ENCODE results near the gene PCTP.

PCTP gene

DNA sequence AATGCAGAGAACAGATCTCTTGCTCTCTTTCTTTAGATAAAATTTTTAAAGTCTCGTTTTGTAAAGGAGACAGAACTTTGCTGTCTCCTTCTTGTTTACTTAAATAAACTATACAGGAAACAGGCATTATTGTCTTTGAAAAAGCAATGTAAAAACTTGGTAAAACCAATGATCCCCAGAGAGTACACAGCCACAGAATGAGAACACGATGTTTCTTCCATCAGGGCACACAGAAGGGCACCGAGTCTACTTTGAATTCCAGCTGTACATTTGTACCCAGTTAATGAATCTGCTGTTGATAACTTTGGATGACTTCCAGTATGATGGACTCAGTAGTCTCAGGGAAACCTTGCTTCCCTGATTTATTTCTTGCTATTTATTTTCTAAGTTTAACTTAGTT, 20.0 kb upstream of the PCTP start:
- Mint-ChIP-seq H3K4me3 (no peak overlapping the region), H3K27ac (no peak overlapping the region), H3K9me3 (no peaks in the 10 kb centered on the region), H3K4me1 (ENCODE audit: low read depth in 2 of 2) (no peaks in the 10 kb centered on the region), H3K27me3 (peaks cover 34 to 55% of the 10 kb centered on the region in 2 donors), H3K36me3 (ENCODE audit: insufficient read depth) (no peaks in the 10 kb centered on the region)
- ATAC-seq (replicated peaks): no peak
- no peak for DNase-seq

DNA sequence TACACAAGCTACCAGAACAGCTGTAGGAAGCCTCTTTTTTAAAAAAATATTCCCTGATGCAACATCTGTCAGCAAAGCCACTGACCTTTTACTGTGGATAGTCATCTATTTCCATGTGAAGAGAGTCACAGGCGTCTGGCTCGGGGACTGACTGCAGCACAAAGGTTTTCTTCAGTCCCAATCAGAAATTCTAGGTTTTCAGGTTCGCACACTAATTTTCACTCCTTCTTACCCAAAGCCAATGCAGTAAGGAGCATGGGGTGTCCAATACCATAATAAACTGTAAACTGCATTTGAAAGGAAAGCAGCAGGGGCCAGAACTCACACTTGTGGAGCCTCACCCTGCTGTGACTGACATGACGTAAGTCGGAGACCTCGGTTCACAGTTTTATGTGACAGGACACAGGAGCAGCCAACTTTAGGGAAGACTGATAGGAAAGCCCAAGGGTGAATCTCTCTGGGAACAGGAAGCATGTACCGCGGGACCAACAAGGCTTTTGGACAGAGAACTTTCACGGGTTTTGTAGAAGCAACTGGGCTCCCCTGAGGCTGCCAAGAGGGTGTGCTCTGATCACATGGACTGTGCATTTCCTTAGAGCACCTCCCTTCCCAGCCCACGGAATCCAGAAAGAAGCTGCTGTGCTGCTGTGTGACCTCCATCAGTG, 19.1 kb upstream of the PCTP start:
- H3K27me3 Mint-ChIP-seq: peaks cover 37 to 46% of the 10 kb centered on the region in 2 donors
- no peaks in the 10 kb centered on the region for H3K4me1 Mint-ChIP-seq (ENCODE audit: low read depth in 2 of 2)

DNA sequence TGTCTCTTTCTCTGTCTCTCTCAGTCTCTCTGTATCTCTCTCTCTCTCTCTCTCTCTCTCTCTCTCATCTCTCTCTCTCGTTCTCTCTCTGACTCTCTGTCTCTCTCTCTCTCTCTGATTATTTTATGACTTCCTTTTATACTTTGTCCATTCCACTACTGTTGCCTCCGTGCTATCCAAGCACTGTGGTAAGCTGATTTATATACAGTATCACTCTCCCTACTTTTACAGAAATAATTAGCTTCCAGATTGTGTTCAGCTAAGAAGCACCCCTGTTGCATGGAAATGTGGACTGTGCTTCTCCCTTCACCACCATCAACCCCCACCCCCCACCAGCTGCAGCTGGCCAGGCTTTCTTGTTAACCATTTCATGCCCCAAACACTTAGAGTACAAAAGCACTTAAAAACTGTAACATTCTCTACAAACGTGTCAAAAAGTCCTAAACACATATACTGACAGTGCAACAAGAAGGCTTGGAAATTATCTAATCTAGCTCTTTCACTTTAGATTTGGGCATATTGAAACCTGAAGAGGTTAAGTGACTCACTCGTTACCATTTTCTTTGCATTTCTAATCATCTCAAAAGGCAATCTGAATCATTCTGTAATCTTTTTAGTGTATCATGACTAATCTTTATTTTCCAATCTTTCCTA, 16.6 kb upstream of the PCTP start:
- ATAC-seq (replicated peaks): no peak
- no peak for DNase-seq
- no peaks in the 10 kb centered on the region for H3K36me3 Mint-ChIP-seq (ENCODE audit: insufficient read depth)
- H3K4me3 Mint-ChIP-seq: no peak overlapping the region
- H3K27me3 Mint-ChIP-seq: peaks cover 14 to 21% of the 10 kb centered on the region in 2 donors
- no peaks in the 10 kb centered on the region for H3K4me1 Mint-ChIP-seq (ENCODE audit: low read depth in 2 of 2)
- no peaks in the 10 kb centered on the region for H3K9me3 Mint-ChIP-seq
- no peak overlapping the region for H3K27ac Mint-ChIP-seq

More for the DNA sequence above, 19.1 kb upstream of the PCTP start:
- no peaks in the 10 kb centered on the region for H3K36me3 Mint-ChIP-seq (ENCODE audit: insufficient read depth)
- no peak for DNase-seq
- ATAC-seq (replicated peaks): no peak
- H3K4me3 Mint-ChIP-seq: no peak overlapping the region
- no peak overlapping the region for H3K27ac Mint-ChIP-seq
- H3K9me3 Mint-ChIP-seq: no peaks in the 10 kb centered on the region

DNA sequence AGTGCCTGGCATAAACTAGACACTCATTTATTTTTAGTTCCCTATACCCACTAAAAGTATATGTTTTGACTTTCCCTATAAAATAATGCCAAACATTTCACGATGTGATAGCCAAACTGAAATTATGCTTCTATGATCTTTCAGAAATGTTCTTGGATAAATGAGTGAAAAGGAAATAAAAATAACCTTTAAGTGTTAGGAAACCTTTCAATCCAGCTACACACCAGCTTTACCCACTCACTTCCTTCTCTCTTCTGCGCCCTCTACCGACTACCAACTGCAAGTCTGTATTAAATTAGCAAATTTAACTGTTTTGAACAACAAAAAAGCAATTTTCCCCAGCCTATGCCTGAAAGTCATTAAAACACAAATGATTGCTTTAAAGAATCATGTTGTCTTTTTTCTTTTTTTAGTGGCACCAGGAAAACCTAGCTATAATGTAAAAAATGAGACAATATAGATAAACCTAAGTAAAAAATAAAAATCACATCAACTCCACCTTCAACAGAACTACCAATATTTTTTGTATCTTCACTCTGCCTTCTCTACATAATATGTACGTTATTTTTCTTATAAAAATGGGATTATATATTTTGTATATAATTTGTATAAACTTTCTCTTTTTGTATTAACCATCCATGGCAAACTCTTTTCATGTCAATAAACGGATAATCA, 15.0 kb upstream of the PCTP start:
- H3K4me1 Mint-ChIP-seq (ENCODE audit: low read depth in 2 of 2): no peaks in the 10 kb centered on the region
- ATAC-seq (replicated peaks) (no peak), DNase-seq (peak in 2 of 3 experiments; percentile 5 to 23)
- H3K36me3 Mint-ChIP-seq (ENCODE audit: insufficient read depth): no peaks in the 10 kb centered on the region
- H3K4me3 Mint-ChIP-seq: no peak overlapping the region
- H3K27ac Mint-ChIP-seq: no peak overlapping the region
- H3K9me3 Mint-ChIP-seq: no peaks in the 10 kb centered on the region
- peaks cover 14 to 19% of the 10 kb centered on the region in 2 donors for H3K27me3 Mint-ChIP-seq

DNA sequence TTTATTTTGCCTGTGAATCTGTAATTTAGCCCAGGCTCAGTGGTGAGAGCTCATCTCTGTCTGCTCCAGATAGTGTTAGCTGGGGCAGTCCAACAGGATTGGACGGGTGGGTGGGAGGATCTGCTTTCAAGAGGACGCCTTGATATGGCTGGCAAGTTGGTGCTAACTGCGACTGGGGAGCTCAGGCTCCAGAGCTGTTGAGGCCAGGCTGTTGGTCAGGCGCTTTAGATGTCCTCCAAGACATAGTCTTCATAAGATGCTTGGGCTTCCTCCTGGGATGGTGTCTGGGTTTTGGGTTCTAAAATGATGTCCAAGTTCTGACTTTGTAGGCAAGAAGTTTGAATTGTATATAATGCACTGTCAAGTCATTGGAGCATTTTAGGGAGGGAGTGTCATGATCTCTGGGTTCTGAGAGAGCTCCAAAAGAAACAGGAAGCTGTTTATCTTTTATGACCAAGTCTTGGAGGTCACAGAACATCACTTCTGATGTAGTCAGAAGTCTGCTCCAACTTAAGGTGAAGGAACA, 12.8 kb upstream of the PCTP start:
- DNase-seq (no peak), ATAC-seq (replicated peaks) (no peak)
- H3K27me3 Mint-ChIP-seq: peaks cover 2 to 15% of the 10 kb centered on the region in 2 donors
- H3K36me3 Mint-ChIP-seq (ENCODE audit: insufficient read depth): no peaks in the 10 kb centered on the region
- H3K27ac Mint-ChIP-seq: no peak overlapping the region
- H3K4me1 Mint-ChIP-seq (ENCODE audit: low read depth in 2 of 2): no peaks in the 10 kb centered on the region
- H3K4me3 Mint-ChIP-seq: no peak overlapping the region
- H3K9me3 Mint-ChIP-seq: no peaks in the 10 kb centered on the region

DNA sequence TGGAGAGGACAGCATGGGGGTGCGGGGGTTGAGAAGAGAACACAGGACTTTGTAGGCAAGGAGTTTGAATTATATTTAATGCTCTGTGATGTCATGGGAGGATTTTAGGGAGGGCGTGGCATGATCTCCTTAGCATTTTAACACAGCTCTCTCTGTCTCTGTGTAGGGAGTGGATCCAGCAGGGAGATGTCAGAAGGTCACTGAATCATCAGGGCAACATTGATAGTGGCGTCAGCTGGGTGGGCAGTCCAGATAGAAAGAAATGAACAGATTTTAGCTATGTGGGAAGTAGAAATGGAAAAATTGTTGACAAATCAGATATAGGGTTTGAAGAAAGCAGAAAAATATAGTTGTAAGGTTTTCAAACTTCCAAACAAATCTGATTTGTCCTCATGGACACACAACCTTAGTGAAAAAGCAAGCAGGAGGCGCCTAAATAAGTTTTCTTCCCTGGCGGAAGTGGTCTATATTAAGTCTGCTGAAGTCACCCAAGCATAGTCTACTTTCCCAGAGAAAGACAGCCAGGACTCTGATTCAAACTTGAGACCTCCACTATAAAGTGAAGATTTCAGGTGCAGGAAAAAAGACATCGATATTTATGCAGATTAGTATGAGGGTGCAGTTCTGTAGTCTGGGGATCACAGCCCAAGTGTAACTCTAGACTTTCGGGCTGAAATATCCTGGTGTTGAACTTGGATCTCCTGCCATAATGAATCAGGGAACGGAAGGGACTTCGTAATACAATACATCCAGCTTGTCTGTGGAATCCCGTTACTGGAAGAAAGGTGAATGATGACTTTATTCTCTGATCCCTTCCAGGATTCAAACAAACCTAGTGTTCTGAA, 10.1 kb upstream of the PCTP start:
- ATAC-seq (replicated peaks) (no peak), DNase-seq (no peak)
- Mint-ChIP-seq H3K9me3 (no peaks in the 10 kb centered on the region), H3K36me3 (ENCODE audit: insufficient read depth) (no peaks in the 10 kb centered on the region), H3K27me3 (peaks cover 8 to 22% of the 10 kb centered on the region in 2 donors), H3K4me1 (ENCODE audit: low read depth in 2 of 2) (no peaks in the 10 kb centered on the region), H3K27ac (no peak overlapping the region), H3K4me3 (no peak overlapping the region)

DNA sequence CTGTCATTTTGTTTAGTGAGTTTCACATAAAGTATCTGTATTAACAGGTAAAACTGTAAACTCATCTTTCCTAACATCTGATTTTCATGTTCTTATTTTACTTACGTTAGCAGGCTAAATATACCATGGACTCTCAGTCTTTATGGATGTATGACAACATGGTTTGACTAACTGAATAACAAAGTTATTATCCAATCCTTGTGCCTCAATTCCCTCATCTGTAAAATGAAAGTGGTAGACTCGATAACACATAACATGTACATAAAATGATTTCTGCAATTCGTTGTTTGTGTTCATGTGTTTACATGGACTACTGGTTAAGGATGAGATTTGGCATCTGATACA, 9.5 kb upstream of the PCTP start:
- Mint-ChIP-seq H3K27ac (no peak overlapping the region), H3K27me3 (peaks cover 14 to 22% of the 10 kb centered on the region in 2 donors), H3K9me3 (no peaks in the 10 kb centered on the region), H3K4me3 (no peak overlapping the region), H3K36me3 (ENCODE audit: insufficient read depth) (no peaks in the 10 kb centered on the region), H3K4me1 (ENCODE audit: low read depth in 2 of 2) (no peaks in the 10 kb centered on the region)
- no peak for ATAC-seq (replicated peaks)
- DNase-seq: no peak

DNA sequence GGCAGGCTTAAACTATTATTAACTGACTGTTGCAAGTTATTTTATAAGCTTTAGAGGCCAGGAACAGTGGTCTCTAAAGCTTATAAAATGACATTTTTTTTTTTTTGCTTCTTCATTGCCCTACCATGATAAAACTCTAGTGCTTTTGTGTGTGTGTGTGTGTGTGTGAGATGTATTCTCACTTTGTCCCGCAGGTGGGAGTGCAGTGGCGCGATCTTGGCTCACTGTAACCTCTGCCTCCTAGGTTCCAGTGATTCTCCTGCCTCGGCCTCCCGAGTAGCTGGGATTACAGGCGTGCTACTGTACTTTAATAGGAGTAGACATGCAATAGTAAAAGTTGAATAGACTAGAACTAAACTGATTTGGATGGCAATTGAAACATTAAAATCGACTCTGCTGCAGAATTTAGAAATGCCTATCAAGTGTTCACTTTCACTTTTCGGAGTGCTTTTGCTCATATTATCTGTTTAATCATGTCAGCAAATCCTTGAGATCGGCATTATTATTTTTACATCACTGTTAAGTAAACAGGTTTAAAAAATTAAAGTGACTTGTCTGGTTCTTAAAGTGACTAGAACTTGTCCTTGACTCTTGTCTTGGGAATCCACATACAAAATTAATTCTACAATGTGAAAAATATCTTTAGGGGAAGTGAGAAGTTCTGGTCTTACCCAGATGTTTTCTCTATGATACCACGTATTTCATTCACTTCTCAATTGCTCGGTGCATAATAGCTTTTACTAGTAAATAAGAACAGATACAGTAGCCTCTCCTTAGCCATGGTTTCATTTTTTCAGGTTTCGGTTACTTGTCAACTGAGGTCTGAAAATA, 8.4 kb upstream of the PCTP start:
- no peaks in the 10 kb centered on the region for H3K9me3 Mint-ChIP-seq

DNA sequence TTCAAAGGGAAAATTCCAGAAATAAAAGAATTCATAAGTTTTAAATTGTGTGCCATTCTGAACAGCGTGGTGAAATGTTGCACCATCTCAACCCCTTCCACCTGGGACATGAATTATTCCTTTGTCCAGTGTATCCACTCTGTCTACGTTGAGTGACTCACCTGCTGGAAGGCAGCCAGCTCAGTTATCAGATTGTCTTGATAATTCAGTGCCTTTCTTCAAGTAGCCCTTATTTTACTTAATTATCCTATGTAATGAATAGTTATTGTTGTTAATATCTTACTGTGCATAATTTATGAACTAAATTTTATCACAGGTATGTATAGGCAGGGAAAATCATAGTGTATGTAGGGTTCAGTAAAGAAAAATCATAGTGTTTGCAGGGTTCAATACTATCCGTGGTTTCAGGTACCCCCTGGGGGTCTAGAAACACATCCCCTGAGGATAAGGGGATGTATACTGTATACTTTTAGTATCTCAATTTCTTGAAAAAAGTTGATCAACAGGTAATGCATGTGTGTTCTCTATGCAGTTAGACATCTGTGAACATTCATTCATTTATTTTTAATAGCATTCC, 7.7 kb upstream of the PCTP start:
- no peak for DNase-seq
- Mint-ChIP-seq H3K36me3 (ENCODE audit: insufficient read depth) (no peaks in the 10 kb centered on the region), H3K9me3 (no peaks in the 10 kb centered on the region), H3K27me3 (peaks cover 33% of the 10 kb centered on the region in 2 donors), H3K27ac (no peak overlapping the region), H3K4me3 (no peak overlapping the region), H3K4me1 (ENCODE audit: low read depth in 2 of 2) (no peaks in the 10 kb centered on the region)
- ATAC-seq (replicated peaks): no peak

More for the DNA sequence above, 8.4 kb upstream of the PCTP start:
- Mint-ChIP-seq H3K27ac (no peak overlapping the region), H3K36me3 (ENCODE audit: insufficient read depth) (no peaks in the 10 kb centered on the region), H3K4me3 (no peak overlapping the region), H3K4me1 (ENCODE audit: low read depth in 2 of 2) (no peaks in the 10 kb centered on the region), H3K27me3 (peaks cover 26 to 27% of the 10 kb centered on the region in 2 donors)
- no peak for ATAC-seq (replicated peaks)
- DNase-seq: no peak

DNA sequence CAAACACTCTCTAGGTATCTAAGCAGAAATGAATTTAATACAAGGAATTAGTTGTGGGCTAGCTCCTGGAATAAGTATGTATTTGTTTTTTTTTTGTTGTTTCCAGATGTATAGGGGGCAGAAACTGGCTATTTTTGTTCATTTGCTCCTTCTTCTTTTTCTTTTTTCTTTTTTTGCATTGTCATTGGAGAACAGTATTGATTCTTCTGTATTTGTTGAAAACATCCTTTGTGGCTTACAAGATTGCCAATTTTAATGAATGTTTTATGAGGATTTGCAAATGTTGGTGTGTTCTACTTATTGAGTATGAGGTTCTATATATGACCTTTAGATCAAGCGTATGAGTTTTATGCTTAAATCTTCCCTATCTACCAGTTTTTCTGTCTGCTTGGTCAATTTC, 5.6 kb upstream of the PCTP start:
- H3K27ac Mint-ChIP-seq: no peak overlapping the region
- peaks cover 0 to 2% of the 10 kb centered on the region in 2 donors for H3K4me1 Mint-ChIP-seq (ENCODE audit: low read depth in 2 of 2)
- no peak for DNase-seq
- no peak overlapping the region for H3K4me3 Mint-ChIP-seq
- H3K27me3 Mint-ChIP-seq: peaks cover 37 to 40% of the 10 kb centered on the region in 2 donors
- ATAC-seq (replicated peaks): no peak
- H3K9me3 Mint-ChIP-seq: no peaks in the 10 kb centered on the region
- no peaks in the 10 kb centered on the region for H3K36me3 Mint-ChIP-seq (ENCODE audit: insufficient read depth)

DNA sequence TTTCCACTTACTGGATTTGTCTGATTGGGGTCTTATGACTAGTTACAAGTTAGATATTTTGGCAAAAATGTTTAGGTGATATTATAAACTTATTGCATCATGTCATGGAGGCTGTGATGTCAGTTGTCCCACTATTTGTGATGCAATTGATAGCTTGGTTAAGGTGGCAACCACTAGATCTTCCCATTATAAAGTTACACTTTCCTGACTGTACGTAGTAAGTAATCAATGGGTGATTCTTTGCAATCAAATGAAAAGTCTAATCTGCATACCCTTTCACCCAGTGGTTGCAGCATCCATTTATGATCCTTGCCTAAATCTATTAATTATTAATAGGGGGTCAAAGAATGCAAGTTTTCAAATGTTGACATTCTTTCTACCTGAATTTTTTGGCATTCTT, 4.4 kb upstream of the PCTP start:
- Mint-ChIP-seq H3K36me3 (ENCODE audit: insufficient read depth) (no peaks in the 10 kb centered on the region), H3K4me3 (no peak overlapping the region), H3K9me3 (no peaks in the 10 kb centered on the region), H3K4me1 (ENCODE audit: low read depth in 2 of 2) (peaks cover 3 to 12% of the 10 kb centered on the region in 2 donors), H3K27me3 (peaks cover 37 to 40% of the 10 kb centered on the region in 2 donors), H3K27ac (no peak overlapping the region)
- DNase-seq: no peak
- ATAC-seq (replicated peaks): no peak

DNA sequence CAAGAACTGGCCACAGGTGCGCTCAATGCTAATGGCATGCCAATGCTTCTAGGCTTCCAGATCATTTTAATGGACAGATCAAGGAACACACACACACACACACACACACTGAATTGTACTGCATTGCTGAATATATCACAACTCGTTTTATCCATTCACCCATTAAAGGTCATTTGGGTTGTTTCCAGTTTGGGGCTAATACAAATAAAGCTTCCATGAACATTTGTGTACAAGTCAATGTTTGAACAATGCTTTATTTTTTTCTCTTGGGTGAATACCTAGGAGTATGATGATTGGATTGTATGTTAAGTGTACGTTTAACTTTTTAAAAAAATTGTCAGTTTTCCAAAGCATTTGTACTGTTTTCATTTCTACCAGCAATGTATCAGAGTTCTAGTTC, 3.6 kb upstream of the PCTP start:
- ATAC-seq (replicated peaks) (no peak), DNase-seq (no peak)
- Mint-ChIP-seq H3K27ac (no peak overlapping the region), H3K4me1 (ENCODE audit: low read depth in 2 of 2) (peaks cover 7 to 18% of the 10 kb centered on the region in 2 donors), H3K4me3 (no peak overlapping the region), H3K9me3 (no peaks in the 10 kb centered on the region), H3K27me3 (peaks cover 34 to 40% of the 10 kb centered on the region in 2 donors), H3K36me3 (ENCODE audit: insufficient read depth) (no peaks in the 10 kb centered on the region)
